Activated naive CD4-positive, alpha-beta T cell treated with anti-CD3 and anti-CD28 coated beads, Interleukin-2, amount 50 U/mL, for 24 hours (primary cell): Measurements from ENCODE around the gene SLC22A8.

Experiments used
- H3K27ac Mint-ChIP-seq: one replicate; pipeline ENCODE4 v1.8.0; 2021; ENCODE audit warnings: mild to moderate bottlenecking, mixed read lengths
- H3K27me3 Mint-ChIP-seq: one replicate; pipeline ENCODE4 v1.8.0; 2021; ENCODE audit warnings: mixed read lengths
- H3K36me3 Mint-ChIP-seq: one replicate; pipeline ENCODE4 v1.8.0; 2021; ENCODE audit warnings: mixed read lengths
- H3K4me1 Mint-ChIP-seq: one replicate; pipeline ENCODE4 v1.8.0; 2021; ENCODE audit warnings: mixed read lengths
- H3K4me3 Mint-ChIP-seq: one replicate; pipeline ENCODE4 v1.8.0; 2021; ENCODE audit warnings: mild to moderate bottlenecking, mixed read lengths
- H3K9me3 Mint-ChIP-seq: one replicate; pipeline ENCODE4 v1.8.0; 2021; ENCODE audit warnings: mixed read lengths

Gene SLC22A8

GRCh38 chr11:63007920-63008319 lies 7.7 kb downstream of the SLC22A8 start:
- H3K9me3 Mint-ChIP-seq: no peaks in the 10 kb centered on the region
- H3K36me3 Mint-ChIP-seq: no peaks in the 10 kb centered on the region
- no peak overlapping the region for H3K4me3 Mint-ChIP-seq
- H3K27me3 Mint-ChIP-seq: no peaks in the 10 kb centered on the region
- no peaks in the 10 kb centered on the region for H3K4me1 Mint-ChIP-seq
- H3K27ac Mint-ChIP-seq: no peak overlapping the region

DNA sequence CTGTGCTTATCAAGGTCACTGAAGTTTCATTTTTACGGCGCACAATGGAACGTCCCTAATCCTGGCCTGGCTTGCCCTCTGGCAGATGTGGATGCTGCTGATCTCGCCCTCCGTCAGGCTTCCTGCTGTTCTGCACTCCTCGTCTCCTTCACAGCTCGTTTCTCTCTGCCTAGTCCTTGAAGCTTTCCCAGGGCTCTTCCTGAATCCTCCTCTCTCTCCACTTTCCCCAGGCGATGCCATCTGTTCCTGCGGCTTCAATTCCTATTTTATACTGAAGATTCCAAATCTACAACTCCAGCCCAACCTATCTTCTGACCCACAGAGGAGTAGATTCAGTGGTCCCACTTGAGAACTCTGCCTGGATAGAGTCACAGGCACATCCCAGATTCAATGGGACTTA lies 14.2 kb downstream of the SLC22A8 start:
- Mint-ChIP-seq H3K27me3 (peaks cover 5% of the 10 kb centered on the region), H3K36me3 (no peaks in the 10 kb centered on the region), H3K27ac (no peak overlapping the region), H3K4me3 (no peak overlapping the region), H3K4me1 (no peaks in the 10 kb centered on the region), H3K9me3 (no peaks in the 10 kb centered on the region)

GRCh38 chr11:62999649-63000048 lies 16.0 kb downstream of the SLC22A8 start:
- Mint-ChIP-seq H3K4me1 (no peaks in the 10 kb centered on the region), H3K27ac (no peak overlapping the region), H3K27me3 (peaks cover 8% of the 10 kb centered on the region), H3K9me3 (no peaks in the 10 kb centered on the region), H3K4me3 (no peak overlapping the region), H3K36me3 (no peaks in the 10 kb centered on the region)

- Mint-ChIP-seq H3K4me3 (no peak overlapping the region), H3K4me1 (no peaks in the 10 kb centered on the region), H3K36me3 (no peaks in the 10 kb centered on the region), H3K27ac (no peak overlapping the region), H3K27me3 (peaks cover 8% of the 10 kb centered on the region), H3K9me3 (no peaks in the 10 kb centered on the region)
Measured at GRCh38 chr11:62999156-62999555, 16.5 kb downstream of the SLC22A8 start.

DNA sequence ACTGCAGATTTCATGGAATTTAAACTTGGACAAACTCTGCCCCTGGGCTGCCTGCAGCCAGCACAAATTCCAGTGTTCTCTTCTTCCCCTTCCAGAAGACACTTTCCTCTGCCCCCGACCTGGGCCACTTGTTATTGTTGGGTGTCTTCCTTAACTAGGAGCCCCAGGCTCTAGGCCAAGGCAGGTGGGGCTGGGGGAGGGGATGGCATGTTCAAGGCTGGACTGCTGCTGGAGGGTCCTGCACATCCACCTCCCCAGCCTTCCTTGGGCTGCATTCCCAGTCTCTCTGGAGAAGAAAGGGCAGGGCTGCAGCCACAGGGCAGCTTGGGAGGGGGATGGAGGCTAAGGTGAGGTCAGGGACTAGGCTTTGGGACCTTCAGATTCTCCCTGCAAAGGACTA lies 19.4 kb downstream of the SLC22A8 start:
- Mint-ChIP-seq H3K4me3 (no peak overlapping the region), H3K9me3 (no peaks in the 10 kb centered on the region), H3K27me3 (peaks cover 6% of the 10 kb centered on the region), H3K27ac (no peak overlapping the region), H3K4me1 (no peaks in the 10 kb centered on the region), H3K36me3 (no peaks in the 10 kb centered on the region)

GRCh38 chr11:62994775-62995174 lies 20.9 kb downstream of the SLC22A8 start:
- no peaks in the 10 kb centered on the region for H3K9me3 Mint-ChIP-seq
- H3K4me1 Mint-ChIP-seq: no peaks in the 10 kb centered on the region
- no peak overlapping the region for H3K27ac Mint-ChIP-seq
- peaks cover 7% of the 10 kb centered on the region for H3K27me3 Mint-ChIP-seq
- H3K4me3 Mint-ChIP-seq: no peak overlapping the region
- no peaks in the 10 kb centered on the region for H3K36me3 Mint-ChIP-seq

- Mint-ChIP-seq H3K9me3 (no peaks in the 10 kb centered on the region), H3K27me3 (peaks cover 2% of the 10 kb centered on the region), H3K27ac (no peak overlapping the region), H3K4me1 (no peaks in the 10 kb centered on the region), H3K4me3 (no peak overlapping the region), H3K36me3 (no peaks in the 10 kb centered on the region)
Measured at GRCh38 chr11:62988276-62988675, 27.4 kb downstream of the SLC22A8 start.

DNA sequence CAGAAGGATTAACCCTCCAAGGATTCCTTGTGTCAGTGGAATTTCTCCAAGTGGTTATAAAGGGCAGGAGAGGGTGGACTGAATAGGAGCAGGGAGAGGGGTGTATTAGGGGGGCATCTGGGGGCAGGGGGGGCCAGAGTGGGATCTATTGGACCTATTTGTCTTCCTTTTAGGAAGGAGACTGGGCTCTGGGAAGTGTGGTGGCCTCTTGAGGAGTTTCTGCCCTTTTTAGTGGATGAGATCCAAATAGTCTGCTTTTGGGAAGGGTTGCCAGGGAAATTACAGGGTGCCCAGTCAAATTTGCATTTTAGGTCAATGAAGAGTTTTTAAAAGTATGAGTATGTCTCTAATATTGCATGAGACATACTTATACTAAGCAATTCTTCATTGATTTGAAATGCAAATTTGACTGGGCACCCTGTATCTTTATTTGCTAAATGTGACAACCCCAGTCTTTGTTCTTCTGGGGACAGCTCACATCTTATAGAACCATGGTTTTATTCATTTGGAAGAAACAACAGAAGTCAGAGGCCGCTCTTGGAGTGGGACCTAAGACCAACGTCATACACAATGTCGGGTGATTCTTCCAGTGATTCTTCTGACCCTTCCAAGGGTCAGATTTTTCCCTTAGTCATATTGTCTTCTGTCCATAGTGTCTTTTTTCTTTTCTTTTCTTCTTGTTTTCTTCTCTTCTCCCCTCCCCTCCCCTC lies 30.4 kb downstream of the SLC22A8 start:
- Mint-ChIP-seq H3K27ac (no peak overlapping the region), H3K4me1 (no peaks in the 10 kb centered on the region), H3K27me3 (peaks cover 3% of the 10 kb centered on the region), H3K9me3 (no peaks in the 10 kb centered on the region), H3K36me3 (no peaks in the 10 kb centered on the region), H3K4me3 (no peak overlapping the region)

DNA sequence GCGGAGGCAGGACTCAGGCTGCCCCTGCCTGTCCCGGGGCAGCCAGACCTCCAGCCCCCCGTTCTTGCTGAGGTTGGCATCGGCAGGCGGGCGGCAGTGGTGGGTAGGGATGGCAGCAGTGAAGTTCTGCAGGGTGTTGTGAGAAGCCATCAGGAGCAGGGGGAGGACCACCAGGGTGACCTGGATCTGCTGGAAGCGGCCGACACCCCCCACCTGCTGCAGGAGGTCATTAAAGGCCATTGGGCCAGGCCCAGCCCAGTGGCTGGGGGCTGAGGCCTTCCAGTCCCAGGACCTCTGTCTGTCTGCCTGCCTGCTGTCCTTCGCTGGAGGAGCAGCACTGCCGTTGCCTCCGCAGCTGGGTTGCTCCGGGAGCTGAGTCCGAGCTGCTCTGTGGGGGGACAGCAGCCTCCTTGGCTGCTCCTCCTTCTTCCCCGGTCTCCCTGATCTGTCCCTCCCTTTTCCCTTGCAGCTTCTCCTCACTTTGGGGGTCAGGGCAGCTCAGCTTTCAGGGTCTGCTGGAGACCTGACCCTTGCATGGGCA lies 31.1 kb downstream of the SLC22A8 start, which contains the start of gene SLC22A6:
Gene SLC22A6 (minus strand): TSS at position 517 of the 541 bp plus-strand sequence. CDS start 277 bp downstream, at position 240.
- H3K4me1 Mint-ChIP-seq: no peaks in the 10 kb centered on the region
- no peaks in the 10 kb centered on the region for H3K36me3 Mint-ChIP-seq
- no peaks in the 10 kb centered on the region for H3K9me3 Mint-ChIP-seq
- no peak within 1 kb of the TSS for H3K4me3 Mint-ChIP-seq
- peak within 1 kb of the TSS; percentile 32 for H3K27ac Mint-ChIP-seq
- peaks cover 4% of the 10 kb centered on the region for H3K27me3 Mint-ChIP-seq

DNA sequence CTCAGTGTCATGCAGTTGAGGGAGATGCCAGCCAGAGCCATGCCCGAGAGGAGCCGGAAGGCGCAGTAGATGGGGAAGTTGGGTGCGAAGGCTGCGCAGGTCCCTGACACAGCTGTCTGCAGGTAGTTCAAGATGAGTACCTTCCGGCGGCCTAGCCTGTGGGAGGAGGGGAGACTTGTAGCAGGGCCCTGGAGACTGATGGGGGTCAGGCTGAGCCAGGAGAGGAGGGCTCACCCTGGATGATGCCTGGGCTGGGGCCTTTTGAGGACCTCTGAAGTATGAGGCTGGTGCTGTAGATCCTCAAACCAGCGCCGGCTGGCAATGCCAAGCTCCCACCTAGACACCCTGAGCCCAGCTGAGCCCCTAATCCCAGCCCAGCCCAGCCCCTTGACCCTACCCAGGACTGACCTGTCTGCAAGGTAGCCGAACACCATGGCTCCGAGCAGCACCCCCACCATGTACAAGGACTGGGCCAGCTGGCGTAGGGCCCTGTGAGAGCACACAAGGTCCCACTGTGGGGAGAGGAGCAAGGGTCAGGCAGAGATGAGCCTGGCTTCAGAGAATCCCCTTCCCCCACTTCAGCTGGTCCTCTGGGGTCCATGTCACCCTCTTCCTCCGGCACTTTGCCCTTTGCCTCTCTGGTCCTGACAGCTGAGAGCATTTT lies 32.0 kb downstream of the SLC22A8 start:
- Mint-ChIP-seq H3K27me3 (peaks cover 5% of the 10 kb centered on the region), H3K9me3 (no peaks in the 10 kb centered on the region), H3K27ac (no peak overlapping the region), H3K36me3 (no peaks in the 10 kb centered on the region), H3K4me1 (no peaks in the 10 kb centered on the region), H3K4me3 (no peak overlapping the region)

DNA sequence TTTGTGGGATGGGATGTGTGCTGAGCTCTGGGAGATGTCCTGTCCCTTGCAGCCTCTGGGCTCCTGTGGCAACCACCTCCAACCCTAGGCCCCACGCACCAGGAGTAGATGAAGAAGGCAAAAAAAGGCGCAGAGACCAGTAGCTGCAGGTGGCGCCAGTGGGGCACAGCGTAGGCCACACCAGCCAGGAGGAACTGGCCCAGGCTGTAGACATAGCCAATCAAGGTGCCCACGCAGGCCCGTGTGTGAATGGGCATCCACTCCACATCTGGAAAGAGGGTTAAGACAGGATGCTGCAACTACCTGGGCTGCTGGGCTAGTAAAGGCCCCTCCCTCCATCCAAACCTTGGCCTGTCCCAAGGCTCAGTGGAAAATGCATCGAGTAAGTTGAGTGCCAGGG lies 33.9 kb downstream of the SLC22A8 start:
- Mint-ChIP-seq H3K36me3 (no peaks in the 10 kb centered on the region), H3K27ac (no peak overlapping the region), H3K27me3 (peaks cover 7% of the 10 kb centered on the region), H3K4me1 (no peaks in the 10 kb centered on the region), H3K4me3 (no peak overlapping the region), H3K9me3 (no peaks in the 10 kb centered on the region)

DNA sequence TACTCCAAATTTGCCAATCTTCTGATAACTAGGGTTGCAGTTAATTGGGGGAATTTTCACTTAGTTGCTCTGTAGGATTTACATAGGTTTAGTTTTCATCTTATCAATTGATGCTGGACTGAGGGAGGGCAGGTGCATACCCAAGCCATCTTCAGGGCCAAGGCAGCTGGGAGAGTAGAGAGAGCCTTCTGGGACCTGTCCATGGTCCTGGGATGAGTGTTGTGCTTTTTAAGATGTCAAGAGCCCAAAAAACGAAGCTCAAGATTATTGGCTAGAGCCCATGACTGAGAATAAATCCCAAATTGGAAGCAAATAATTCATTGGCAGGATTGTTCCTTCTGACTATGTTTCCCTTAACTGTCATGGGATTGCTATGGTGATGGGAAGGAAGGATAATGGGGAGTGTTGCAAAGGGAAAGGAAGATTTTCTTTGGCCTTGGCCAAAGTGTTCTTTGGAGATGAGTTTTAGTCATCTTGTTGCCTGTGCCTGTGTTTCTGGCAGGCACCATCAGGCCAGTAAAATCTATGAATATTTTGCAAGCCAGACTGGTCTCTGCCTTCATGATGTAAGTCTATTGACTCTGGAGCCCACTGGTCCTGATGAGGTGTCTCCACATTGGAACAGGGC lies 35.4 kb downstream of the SLC22A8 start:
- Mint-ChIP-seq H3K4me3 (no peak overlapping the region), H3K27me3 (peaks cover 6% of the 10 kb centered on the region), H3K36me3 (no peaks in the 10 kb centered on the region), H3K27ac (no peak overlapping the region), H3K9me3 (no peaks in the 10 kb centered on the region), H3K4me1 (no peaks in the 10 kb centered on the region)

- H3K4me1 Mint-ChIP-seq: no peaks in the 10 kb centered on the region
- H3K9me3 Mint-ChIP-seq: no peaks in the 10 kb centered on the region
- H3K27me3 Mint-ChIP-seq: peaks cover 4% of the 10 kb centered on the region
- no peaks in the 10 kb centered on the region for H3K36me3 Mint-ChIP-seq
- no peak overlapping the region for H3K27ac Mint-ChIP-seq
- no peak overlapping the region for H3K4me3 Mint-ChIP-seq
Measured at GRCh38 chr11:62976109-62976508, 39.5 kb downstream of the SLC22A8 start.

DNA sequence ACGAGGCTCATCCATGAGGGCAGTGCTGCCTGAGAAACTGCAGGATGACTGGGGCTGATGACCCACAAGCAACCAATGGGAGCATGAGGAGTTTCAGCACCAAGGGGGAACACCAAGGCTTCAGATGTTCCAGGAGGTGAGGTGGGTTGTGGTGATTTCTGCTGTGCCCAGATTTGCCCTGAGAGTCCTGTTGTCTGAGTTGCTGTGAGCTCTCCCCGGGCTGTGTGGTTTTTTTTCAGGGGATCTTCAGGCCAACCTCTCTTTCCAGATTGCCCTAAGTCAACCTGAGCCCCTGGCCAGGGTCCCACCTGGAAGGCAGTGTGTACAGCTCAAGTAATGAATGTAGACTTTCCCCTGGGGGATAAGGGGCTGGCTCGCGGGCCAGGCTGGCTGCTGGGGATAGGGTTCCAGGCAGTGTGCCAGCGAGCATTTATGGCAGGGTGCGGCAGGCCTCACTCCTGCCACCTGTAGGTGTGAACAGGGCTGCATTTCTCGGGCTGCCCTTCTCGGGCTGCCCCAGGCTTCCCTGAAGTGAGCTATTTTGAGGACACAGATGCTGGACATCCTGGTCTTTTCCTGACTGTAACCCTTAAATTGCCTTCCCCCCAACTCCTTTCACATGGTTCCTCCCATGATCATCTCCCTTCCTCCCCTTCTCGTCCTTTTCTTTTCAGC lies 40.7 kb downstream of the SLC22A8 start:
- Mint-ChIP-seq H3K4me1 (no peaks in the 10 kb centered on the region), H3K27me3 (peaks cover 3% of the 10 kb centered on the region), H3K27ac (no peak overlapping the region), H3K36me3 (no peaks in the 10 kb centered on the region), H3K9me3 (no peaks in the 10 kb centered on the region), H3K4me3 (no peak overlapping the region)

- no peaks in the 10 kb centered on the region for H3K9me3 Mint-ChIP-seq
- no peak overlapping the region for H3K4me3 Mint-ChIP-seq
- H3K27ac Mint-ChIP-seq: no peak overlapping the region
- H3K36me3 Mint-ChIP-seq: no peaks in the 10 kb centered on the region
- H3K27me3 Mint-ChIP-seq: peaks cover 8% of the 10 kb centered on the region
- no peaks in the 10 kb centered on the region for H3K4me1 Mint-ChIP-seq
Measured at GRCh38 chr11:62965574-62965973, 50.1 kb downstream of the SLC22A8 start.
